Neural crest cell (in vitro differentiated cells): ENCODE measurements around the gene FLNA. TPM values are rescaled to one million over a fixed set of nuclear protein-coding genes. Genes with fewer than 3 reads are reported as not detected.

Experiments
- DNase-seq: peaks from one replicate; pipeline ENCODE4 v3.0.0; 2021; ENCODE audit warnings: low read depth, mixed read lengths, low spot score
- H3K27ac Mint-ChIP-seq: one replicate; pipeline ENCODE4 v1.8.0; 2021; ENCODE audit warnings: mild to moderate bottlenecking, mixed read lengths; ENCODE audit not compliant: unreplicated experiment
- H3K27me3 Mint-ChIP-seq: 2 replicates; pipeline ENCODE4 v1.8.0; 2021; ENCODE audit warnings: low read depth, mild to moderate bottlenecking, mixed read lengths
- H3K36me3 Mint-ChIP-seq: 2 replicates; pipeline ENCODE4 v1.8.0; 2021; ENCODE audit warnings: low read depth, mild to moderate bottlenecking, mixed read lengths
- H3K4me1 Mint-ChIP-seq: 2 replicates; pipeline ENCODE4 v1.8.0; 2021; ENCODE audit warnings: mixed read lengths
- H3K4me3 Mint-ChIP-seq: one replicate; pipeline ENCODE4 v1.8.0; 2021; ENCODE audit warnings: mild to moderate bottlenecking, mixed read lengths
- H3K9me3 Mint-ChIP-seq: 2 replicates; pipeline ENCODE4 v1.8.0; 2021; ENCODE audit warnings: mixed read lengths
- total RNA-seq: library from RNA; stranded (reverse); gene quantifications from 2 replicates; pipeline ENCODE4 v1.2.1, GENCODE V29; 2021
- TF ChIP-seq, protein P1 (sequence below): fragments of 200-600 bp; sonication (generic); conservative IDR thresholded peaks from 2 replicates; pipeline ENCODE4 v1.5.0; 2021; ENCODE audit warnings: antibody characterized with exemption, mild to moderate bottlenecking

Gene FLNA
- total RNA-seq, 1 donor from 2014 or later, result 809 TPM

DNA sequence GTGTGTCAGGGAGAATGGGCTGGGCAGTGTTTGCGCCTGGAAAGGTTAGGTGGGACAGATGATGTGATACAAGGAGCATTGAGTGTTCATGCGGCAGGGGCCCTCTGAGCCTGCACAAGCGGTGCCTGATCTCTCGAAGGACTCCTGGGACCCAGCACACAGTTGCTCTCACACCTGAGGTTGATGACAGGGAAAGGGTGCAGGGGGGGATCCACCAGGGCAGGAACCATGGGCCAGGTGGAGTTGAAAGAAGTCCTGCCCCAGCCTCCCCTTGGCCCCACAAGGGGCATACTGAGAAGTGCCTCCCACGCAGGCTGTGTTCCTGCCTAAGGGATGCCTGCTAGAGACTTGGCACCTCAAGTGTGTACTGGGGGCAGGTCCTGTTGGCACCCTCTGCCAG, 45.8 kb downstream of the FLNA start:
- no peaks in the 10 kb centered on the region for H3K9me3 Mint-ChIP-seq
- no peaks in the 10 kb centered on the region for H3K36me3 Mint-ChIP-seq
- no peaks in the 10 kb centered on the region for H3K27me3 Mint-ChIP-seq
- TF ChIP-seq, protein P1, sequence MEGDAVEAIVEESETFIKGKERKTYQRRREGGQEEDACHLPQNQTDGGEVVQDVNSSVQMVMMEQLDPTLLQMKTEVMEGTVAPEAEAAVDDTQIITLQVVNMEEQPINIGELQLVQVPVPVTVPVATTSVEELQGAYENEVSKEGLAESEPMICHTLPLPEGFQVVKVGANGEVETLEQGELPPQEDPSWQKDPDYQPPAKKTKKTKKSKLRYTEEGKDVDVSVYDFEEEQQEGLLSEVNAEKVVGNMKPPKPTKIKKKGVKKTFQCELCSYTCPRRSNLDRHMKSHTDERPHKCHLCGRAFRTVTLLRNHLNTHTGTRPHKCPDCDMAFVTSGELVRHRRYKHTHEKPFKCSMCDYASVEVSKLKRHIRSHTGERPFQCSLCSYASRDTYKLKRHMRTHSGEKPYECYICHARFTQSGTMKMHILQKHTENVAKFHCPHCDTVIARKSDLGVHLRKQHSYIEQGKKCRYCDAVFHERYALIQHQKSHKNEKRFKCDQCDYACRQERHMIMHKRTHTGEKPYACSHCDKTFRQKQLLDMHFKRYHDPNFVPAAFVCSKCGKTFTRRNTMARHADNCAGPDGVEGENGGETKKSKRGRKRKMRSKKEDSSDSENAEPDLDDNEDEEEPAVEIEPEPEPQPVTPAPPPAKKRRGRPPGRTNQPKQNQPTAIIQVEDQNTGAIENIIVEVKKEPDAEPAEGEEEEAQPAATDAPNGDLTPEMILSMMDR, result no peak
- peaks cover 12% of the 10 kb centered on the region for H3K4me1 Mint-ChIP-seq
- H3K4me3 Mint-ChIP-seq, result no peak overlapping the region
- no peak for DNase-seq
- H3K27ac Mint-ChIP-seq, result no peak overlapping the region

GRCh38 chrX:154327038-154327820, 47.2 kb downstream of the FLNA start:
- no peak overlapping the region for H3K4me3 Mint-ChIP-seq
- H3K36me3 Mint-ChIP-seq, result no peaks in the 10 kb centered on the region
- TF ChIP-seq, protein P1, result no peak
- H3K9me3 Mint-ChIP-seq, result no peaks in the 10 kb centered on the region
- no peak overlapping the region for H3K27ac Mint-ChIP-seq
- H3K27me3 Mint-ChIP-seq, result no peaks in the 10 kb centered on the region
- no peak for DNase-seq
- peaks cover 12% of the 10 kb centered on the region for H3K4me1 Mint-ChIP-seq

DNA sequence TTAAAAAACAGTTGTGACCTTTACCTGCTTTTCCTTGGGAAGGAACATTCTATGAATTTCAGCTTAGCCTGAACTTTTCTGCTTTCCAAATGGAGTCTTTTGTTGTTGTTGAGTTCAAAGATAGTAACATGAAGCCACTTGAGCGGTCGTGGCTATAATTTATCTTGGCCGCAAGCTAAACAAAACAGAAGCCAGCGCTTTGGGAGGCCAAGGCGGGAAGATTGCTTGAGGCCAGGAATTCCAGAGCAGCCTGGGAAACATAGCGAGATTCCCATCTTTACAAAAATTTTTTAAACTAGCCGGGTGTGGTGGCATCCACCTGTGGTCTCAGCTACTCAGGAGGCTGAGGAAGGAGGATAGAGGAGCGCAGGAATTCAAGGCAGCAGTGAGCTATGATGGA, 48.9 kb downstream of the FLNA start:
- Mint-ChIP-seq H3K27me3 (no peaks in the 10 kb centered on the region), H3K9me3 (no peaks in the 10 kb centered on the region), H3K4me1 (peaks cover 12% of the 10 kb centered on the region), H3K36me3 (no peaks in the 10 kb centered on the region), H3K27ac (no peak overlapping the region), H3K4me3 (no peak overlapping the region)
- no peak for DNase-seq
- TF ChIP-seq, protein P1, result no peak

GRCh38 chrX:154323537-154323936, 50.9 kb downstream of the FLNA start:
- no peaks in the 10 kb centered on the region for H3K36me3 Mint-ChIP-seq
- DNase-seq, result no peak
- TF ChIP-seq, protein P1, result no peak
- H3K4me1 Mint-ChIP-seq, result peaks cover 8% of the 10 kb centered on the region
- no peak overlapping the region for H3K4me3 Mint-ChIP-seq
- no peak overlapping the region for H3K27ac Mint-ChIP-seq
- H3K27me3 Mint-ChIP-seq, result peaks cover 2% of the 10 kb centered on the region
- no peaks in the 10 kb centered on the region for H3K9me3 Mint-ChIP-seq

GRCh38 chrX:154322890-154323289, 51.5 kb downstream of the FLNA start:
- Mint-ChIP-seq H3K27ac (no peak overlapping the region), H3K4me3 (no peak overlapping the region), H3K36me3 (no peaks in the 10 kb centered on the region), H3K4me1 (peaks cover 8% of the 10 kb centered on the region), H3K9me3 (no peaks in the 10 kb centered on the region), H3K27me3 (peaks cover 2% of the 10 kb centered on the region)
- TF ChIP-seq, protein P1, result no peak
- no peak for DNase-seq
